GM18909 (cell line): ENCODE results near the gene CCDC178.
"Not testable (repeated sequence)": the region's sequence is repeated elsewhere in the genome, so short reads cannot be mapped to it uniquely, and the experiment has no call there.

Source experiments
- ATAC-seq: cut with Tn5 transposase; IDR thresholded peaks from one replicate; pipeline ENCODE4 v1.9.1; 2021; ENCODE audit warnings: mild to moderate bottlenecking; ENCODE audit not compliant: unreplicated experiment, poor library complexity

CCDC178 gene, protein sequence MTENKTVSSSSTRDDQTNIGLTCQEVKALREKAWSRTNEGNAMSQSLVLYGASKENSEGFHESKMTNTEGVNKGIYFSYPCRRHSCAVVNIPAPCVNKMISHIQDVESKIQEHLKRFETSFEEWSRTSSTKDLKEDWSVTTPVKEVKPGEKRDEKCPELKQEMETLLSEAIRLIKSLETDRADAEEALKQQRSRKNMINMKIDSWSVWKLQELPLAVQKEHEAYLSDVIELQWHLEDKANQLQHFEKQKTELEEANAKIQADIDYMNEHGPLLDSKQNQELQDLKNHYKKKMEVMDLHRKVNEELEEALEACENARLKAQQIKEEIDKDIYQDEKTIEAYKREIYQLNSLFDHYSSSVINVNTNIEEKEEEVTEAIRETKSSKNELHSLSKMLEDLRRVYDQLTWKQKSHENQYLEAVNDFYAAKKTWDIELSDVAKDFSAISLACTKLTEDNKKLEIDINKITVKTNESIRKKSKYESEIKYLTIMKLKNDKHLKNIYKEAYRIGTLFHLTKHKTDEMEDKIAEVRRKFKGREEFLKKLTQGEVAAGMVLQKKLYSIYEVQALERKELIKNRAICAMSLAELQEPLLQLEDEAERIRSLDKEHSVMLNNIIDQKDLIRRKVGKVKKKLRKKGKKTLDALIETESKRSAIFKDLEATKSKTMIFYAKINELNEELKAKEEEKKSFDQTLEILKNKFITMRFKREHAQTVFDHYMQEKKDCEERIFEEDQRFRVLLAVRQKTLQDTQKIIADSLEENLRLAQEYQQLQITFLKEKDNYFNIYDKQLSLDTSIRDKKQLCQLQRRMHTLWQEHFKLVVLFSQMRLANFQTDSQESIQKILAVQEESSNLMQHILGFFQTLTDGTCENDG

DNA sequence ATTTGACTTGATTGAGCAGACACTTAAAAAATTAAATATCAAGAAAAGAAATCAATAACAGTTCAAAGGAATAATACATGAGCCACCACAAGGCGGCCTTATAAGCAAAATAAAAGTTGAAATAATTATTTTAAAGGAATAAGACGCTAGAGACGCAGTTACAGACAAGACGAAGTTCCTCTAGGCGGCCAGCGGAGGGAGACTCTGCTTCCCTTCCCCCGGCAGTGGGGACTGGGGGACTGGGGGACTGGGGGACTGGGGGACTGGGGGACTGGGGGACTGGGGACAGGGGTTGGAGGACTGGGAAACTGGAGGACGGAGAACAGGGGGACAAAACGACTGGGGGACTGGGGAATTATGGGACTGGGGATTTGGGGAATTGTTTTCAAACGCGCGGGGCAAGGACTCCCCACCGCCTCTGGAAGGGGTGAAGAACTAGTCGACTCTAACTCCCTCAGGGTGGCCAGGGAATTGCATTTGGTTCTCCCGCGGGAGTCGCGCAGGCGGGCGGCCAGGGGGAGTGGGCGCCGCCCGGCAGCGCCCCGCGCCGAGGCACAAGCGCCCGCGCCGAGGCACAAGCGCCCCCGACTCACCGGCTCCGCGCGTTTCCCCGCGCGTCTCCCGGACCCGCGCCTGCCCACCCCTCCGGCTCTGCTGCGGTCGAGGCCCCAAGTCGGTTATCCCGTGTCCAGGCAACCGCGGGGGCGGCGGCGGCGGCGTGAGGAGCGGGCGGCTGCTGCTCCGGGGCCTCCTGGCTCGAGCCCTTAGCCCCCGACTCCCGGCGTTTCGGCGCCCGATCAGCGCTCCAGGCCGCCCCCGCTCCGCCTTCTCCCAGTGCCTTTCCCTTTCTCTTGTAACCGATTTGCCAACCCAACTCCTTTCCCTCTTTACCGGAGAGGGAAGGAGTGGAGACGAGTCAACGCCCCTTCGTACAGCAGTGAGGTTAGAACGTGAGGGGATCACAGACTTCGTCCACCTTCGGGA lies at the start of gene CCDC178:
Gene CCDC178, minus strand, starts transcription at position 662 of the 984 bp plus-strand sequence. CDS start 28,633 bp downstream, outside the sequence.
- ATAC-seq, result no peak

DNA sequence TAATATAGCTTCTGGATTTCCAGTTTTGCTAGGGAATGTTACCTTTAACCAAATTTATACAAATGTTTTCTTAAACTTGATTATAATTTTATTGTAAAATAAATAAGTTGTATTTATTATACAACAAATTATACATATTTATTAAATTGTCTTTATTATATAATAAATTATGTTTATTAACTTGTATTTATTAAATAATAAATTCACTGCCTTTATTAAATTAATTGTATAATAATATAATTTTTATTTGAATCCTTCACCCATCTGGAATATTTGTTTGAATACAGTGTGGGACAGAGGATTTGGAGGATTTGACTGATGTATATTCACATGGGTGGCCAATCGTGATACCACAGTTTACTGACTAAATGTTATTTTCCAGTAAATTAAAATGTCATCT lies 43.4 kb upstream of the CCDC178 start:
- ATAC-seq, result no peak

- no peak for ATAC-seq
Observed at GRCh38 chr18:33472509-33472908, 32.0 kb upstream of the CCDC178 start.

- ATAC-seq, result no peak
Observed at GRCh38 chr18:33470216-33470615, 29.7 kb upstream of the CCDC178 start.

- no peak for ATAC-seq
Observed at GRCh38 chr18:33469699-33470098, 29.2 kb upstream of the CCDC178 start.

DNA sequence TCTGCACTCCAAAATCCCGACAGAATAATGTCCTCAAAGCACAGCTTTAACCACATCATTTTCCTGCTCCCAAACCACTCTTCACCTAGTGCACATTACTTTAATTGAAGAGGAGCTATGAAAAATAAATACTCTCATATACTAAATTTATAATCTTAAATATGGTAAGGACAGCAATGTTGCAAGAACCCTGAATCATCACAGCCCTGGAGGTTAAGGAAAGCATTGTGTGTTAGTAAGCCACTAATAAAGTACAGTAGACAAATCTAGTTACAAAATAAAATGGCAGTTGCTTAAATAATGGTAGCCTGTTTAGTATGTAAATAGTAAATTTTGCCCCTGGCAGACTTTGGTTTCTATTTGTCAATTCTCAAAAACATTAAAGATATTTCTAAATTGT lies 27.0 kb upstream of the CCDC178 start:
- no peak for ATAC-seq

DNA sequence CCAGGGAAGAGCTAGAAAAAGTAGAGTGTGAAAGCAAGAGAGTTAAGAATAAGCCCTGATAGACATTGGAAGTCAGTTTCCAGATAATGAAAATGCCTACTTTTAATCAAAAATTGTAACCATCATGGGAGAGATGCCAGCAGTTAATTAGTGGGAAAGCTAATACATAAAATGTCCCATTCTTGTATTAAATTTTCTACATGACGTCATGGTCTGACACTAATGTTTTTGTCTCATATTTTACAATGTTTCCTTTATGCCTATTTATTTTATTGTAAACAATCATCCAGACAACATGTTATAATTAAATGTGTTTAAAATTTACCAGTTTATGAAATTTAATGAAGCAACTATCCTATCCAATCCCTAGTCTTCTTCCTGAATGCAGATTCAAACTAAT lies 26.3 kb upstream of the CCDC178 start:
- no peak for ATAC-seq

DNA sequence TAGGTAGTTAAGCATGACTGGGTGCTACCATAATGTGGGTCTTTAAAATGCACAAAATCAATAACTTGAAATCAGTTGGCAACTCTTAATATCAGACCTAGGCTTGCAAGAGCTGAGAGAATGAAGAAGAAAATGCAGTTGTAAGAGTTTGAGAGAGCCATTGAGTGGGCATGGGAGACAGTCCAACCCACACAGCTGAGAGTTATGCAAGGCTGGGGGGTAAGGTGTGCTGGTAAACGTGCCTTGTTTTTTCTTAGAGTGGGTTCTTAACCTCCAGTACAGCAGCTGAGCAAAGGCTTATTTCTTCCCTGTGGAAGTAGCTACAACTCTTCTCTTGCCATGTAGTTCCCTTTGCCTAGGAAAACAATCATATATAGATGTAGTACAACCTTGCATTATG lies 20.2 kb upstream of the CCDC178 start:
- ATAC-seq, result no peak

DNA sequence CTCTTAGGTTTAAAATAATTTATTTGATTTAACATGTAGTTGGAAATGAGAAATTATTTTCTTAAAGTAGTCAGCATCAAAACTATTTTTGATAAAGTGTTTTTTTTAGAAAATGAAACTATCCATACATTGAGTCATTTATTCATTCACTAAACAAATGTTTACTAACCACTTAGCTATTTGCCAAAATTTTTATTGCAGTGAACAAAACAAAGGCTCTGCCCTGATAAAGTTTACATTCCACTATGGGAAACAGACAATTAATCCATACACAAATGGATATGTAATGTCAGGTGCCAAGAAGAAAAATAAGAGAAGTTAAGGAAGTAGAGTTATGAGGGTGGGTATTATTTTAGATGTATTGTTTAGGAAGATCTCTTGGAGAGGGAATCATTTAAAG lies 19.1 kb upstream of the CCDC178 start:
- no peak for ATAC-seq

- ATAC-seq, result no peak
Observed at GRCh38 chr18:33446604-33447003, 6.1 kb upstream of the CCDC178 start.

- no peak for ATAC-seq
Observed at GRCh38 chr18:33444709-33445108, 4.2 kb upstream of the CCDC178 start.

- ATAC-seq, result no peak
Observed at GRCh38 chr18:33432857-33433256, 7.7 kb downstream of the CCDC178 start.

DNA sequence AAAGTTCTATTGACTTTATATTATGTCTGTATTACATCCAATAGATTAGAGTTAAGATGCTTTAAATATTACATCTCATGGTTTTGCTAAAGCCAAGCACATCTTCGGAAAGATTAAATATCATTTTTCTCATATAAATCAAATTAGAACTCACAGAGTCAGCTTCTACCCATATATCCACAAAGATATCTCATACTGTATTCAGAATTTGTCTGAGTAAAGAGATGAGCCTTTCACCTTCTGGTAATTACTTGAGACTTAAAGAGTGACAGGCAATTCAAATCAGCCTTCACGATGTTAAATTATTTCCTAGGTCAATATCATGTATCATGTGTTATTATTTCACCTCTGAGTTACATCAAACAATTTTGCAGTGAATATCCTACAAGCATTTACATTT lies 13.0 kb downstream of the CCDC178 start:
- ATAC-seq, result no peak

GRCh38 chr18:33424266-33424946 lies 16.1 kb downstream of the CCDC178 start:
- ATAC-seq, result no peak

DNA sequence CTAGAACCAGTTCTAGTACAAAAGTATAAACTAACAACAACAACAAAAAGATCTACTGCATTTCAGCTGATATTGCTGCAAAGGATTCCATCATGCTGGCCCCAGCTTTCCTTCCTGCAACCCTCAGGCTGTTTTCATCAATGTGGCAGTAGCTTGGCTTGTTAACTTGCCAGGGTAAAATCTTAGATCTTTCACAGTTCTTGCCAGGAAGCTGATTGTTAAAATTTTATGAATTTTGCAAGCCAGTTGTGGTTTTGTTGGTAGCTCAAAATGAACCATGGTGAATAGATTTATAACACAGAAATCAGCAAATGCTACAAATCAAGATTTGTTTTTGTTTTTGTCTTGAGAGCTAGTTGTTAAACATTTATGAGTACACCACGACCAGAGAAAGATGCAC lies 19.3 kb downstream of the CCDC178 start:
- ATAC-seq, result no peak

DNA sequence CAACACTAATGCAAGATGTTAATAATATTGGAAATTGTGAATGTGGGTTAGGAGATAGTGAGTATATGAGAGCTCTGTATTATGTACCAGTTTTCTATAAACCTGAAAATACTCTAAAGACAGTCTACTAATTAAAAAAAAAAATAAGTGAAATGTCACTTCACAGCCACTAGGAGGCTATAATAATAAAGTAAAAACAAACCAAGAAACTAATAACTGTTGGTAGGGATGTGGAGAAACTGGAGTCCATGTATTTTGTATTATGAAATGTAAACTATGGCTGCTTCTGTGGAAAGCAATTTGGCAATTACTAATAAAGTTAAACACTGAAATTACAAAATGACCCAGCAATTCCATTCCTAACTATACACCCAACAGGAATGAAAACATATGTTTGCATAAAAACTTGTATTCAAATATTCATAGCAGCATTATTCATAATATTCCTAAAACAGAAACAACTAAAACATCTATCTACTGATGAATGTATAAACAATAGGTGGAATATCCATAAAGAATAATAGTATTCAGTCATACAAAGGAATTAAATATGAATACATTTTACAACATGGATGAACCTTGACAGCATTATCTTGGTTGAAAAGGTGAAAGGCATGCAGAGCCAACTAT lies 36.2 kb downstream of the CCDC178 start:
- ATAC-seq, result peak; percentile 61

- ATAC-seq, result not testable (repeated sequence)
Observed at GRCh38 chr18:33398939-33399338, 41.6 kb downstream of the CCDC178 start.

GRCh38 chr18:33375829-33376228 lies 64.7 kb downstream of the CCDC178 start:
- ATAC-seq, result no peak

DNA sequence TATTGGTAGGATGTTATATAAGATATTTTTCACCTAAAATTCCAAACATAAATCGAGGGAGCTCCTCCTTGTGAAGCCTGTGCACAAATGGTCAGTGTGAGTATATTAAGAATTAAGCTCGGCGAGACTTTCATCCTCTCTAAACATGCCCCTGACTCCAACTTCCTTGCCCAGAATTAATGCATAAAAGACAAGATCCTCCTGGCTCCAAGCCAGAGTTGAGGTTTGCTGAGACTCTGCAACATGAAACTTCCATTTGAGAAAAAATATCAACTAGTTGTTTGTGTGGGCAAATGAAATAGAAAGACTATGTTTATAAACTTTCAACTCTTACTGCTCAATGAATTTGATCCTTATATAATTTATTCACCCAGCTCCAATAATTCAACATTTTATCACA lies 68.1 kb downstream of the CCDC178 start:
- ATAC-seq, result no peak
